Measurements from ENCODE around the gene TINCR.
"Not testable (repeated sequence)": the region's sequence is repeated elsewhere in the genome, so short reads cannot be mapped to it uniquely, and the experiment has no call there.

GRCh38 chr19:5536982-5537579 lies 30.7 kb downstream of the TINCR start:
- not testable (repeated sequence) for TF ChIP-seq POLR2A (IDR thresholded peaks at IDR 0.05; ENCODE audit: low read depth, low read length); POLR2AphosphoS5 (IDR thresholded peaks at IDR 0.05; ENCODE audit: low read depth, low read length); TAF1 (IDR thresholded peaks at IDR 0.05; ENCODE audit: borderline replicate concordance, low read depth, low read length)

Measured in GM12892 (cell line).